Activated T-cell treated with anti-CD3 and anti-CD28 coated beads for 24 hours (primary cell): Measurements from ENCODE around the gene HYAL1.

Experiments
- DNase-seq: peaks from one replicate; pipeline ENCODE4 v3.0.0-alpha.2; 2020; ENCODE audit warnings: low read depth

The HYAL1 gene, protein sequence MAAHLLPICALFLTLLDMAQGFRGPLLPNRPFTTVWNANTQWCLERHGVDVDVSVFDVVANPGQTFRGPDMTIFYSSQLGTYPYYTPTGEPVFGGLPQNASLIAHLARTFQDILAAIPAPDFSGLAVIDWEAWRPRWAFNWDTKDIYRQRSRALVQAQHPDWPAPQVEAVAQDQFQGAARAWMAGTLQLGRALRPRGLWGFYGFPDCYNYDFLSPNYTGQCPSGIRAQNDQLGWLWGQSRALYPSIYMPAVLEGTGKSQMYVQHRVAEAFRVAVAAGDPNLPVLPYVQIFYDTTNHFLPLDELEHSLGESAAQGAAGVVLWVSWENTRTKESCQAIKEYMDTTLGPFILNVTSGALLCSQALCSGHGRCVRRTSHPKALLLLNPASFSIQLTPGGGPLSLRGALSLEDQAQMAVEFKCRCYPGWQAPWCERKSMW

DNA sequence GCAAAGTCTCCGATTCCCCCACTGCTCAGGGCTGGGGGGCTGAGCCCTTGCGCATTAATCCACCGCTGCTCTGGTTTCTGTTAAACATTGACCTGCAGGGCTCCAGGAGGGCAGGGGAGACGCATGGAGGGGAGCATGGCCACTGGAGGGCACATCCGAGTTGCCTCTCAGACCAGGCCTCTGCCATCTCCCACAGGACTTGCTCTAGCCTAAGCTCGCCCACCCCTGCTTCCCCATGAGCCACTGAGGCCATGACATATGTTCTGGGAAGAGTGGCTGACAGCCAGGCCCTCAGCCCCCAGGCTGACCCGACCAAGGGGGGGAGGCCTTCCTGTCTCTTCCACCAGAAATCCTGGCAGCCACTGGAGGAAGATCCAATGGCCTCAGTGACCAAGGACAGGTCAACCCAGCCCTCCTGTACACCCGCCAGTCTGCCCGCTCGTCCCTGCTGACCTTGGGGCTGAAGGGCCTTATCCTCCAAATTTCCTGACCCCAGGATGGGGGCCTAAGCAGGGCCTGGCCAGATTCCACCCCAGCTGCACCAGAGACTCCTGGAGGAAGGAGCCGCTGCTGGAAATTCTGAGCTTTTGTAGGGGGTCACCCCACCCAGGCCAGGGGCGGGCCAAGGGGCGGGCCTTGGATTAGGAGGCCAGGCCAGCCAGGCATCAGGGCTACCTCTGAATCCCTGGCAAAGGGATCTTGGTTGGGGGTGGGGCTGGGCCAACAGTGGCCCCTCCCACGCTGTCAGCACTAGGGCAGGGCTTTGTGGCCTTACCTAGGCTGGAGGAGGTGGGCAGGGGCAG, at the start of gene HYAL1:
Gene HYAL1, minus strand, starts transcription at position 562 of the 803 bp plus-strand sequence. CDS start 618 bp downstream, outside the sequence.
- no peak for DNase-seq

DNA sequence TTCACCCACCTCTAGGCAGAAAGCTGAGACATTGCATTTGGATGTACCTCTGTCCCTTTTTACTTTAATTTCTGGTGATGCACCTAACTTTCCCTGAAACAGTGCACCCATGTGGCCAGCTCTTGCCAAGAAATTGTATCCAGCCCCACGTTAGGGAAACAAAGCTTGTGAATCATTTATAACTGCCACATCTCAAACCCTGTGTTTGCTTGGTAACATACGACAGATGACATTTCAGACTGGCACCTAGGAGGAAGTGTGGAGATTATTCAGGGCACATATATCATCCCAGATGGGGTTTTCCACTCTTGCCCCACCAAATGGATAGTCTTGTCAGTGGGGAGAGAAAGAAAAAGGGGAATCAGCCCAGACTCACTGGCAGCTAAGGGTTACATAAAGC, 49.4 kb upstream of the HYAL1 start:
- no peak for DNase-seq

DNA sequence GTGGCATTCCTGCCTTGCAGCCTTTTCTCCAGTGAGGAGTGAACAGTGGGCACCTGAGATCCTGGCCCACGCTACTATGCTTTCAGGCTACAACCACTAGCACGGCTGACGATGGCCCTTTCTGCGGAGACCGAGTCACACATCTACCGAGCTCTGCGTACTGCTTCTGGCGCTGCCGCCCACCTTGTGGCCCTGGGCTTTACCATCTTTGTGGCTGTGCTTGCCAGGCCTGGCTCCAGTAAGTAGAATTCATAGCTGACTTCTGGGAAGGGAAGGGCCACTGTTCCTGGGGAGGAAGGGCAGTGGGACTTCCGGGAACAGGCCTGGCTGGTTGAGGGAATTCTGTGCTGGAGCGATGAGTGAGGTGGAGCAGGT, 47.9 kb upstream of the HYAL1 start:
- no peak for DNase-seq

DNA sequence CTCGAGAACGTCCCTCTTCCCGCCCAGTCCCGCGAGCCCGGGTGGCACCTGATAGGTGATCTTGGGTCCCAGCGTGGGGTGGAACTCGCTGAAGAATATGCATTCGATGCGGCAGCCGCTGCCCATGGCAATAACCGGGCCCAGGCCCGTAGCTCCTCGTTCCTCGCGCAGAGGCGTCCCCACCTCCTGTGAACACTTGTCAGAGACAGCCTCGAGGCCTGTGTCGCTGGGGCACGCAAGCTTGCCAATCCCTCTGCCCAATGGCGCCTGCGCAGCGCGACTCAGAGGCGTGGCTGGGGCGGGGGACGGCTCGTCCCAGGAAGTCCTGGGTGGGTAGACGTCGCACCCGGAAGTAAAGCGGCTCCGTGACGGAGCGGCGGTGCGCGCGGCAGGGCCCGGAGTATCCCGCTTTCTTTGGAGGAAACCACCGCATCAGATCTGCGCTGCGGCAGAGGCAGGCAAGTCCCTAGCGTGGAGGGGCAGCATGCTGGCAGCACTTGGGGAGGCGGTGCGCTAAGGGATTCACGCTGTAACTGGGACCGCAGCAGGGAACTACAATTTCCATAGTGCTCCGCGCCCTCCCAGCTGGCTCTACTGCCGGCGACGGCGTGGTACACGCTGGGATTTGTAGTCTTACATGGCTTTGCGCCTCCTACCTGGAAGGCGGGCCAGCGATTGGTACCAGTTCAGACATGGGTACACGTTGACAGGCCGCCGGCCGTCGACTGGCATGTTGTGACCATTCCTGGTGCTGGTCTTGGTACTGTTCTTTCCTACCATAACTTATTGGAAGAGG, 47.4 kb upstream of the HYAL1 start, which contains the start of the genes CYB561D2 and NPRL2:
Gene CYB561D2, plus strand, starts transcription at position 336 of the 796 bp plus-strand sequence. CDS start 572 bp downstream, outside the sequence.
Gene NPRL2, minus strand, starts transcription at position 249 of the 796 bp plus-strand sequence. Its CDS starts 123 bp downstream, at position 126.
- peak; percentile 99 for DNase-seq

DNA sequence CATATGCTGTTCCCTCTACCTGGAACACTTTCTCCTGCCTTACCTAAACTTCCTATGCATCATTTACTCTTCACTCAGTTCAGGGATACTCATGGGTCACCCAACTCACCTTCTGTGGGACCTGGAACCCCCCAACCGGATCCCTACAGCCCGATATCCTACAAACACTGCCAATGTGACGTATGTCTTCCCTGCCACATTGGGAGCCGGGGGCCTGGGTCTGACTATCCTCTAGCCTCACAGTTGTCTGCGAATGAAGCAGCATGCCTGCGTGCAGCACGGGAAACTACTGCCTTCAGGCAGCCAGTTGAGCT, 46.8 kb upstream of the HYAL1 start:
- DNase-seq: no peak

DNA sequence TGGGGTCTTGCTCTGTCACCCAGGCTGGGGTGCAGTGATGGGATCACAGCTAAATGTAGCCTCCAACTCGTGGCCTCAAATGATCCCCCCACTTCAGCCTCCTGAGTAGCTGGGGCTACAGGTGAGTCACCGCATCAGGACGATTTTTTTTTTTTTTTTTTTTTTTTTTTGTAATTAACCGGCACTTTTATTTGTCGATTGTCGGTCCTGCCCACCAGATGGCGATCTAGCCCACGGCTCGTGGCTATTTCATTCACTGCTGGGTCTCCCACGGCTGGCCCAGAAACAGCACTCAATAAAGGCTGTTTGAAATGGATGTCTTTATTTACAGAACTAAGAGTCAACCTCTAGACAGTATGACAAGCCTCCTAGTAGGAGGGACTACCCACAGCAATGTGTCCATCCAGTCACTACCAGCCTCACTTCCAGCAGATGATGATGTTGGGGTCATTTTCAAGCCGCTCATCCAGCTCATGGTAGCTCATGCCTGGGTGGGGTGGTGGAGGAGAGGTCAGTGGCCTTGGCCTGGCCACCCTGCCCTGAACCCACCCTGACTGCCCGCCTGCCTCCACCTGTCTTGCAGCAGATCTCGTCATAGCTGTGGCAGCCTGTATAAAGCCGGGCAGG, 43.9 kb upstream of the HYAL1 start:
- peak; percentile 61 for DNase-seq

DNA sequence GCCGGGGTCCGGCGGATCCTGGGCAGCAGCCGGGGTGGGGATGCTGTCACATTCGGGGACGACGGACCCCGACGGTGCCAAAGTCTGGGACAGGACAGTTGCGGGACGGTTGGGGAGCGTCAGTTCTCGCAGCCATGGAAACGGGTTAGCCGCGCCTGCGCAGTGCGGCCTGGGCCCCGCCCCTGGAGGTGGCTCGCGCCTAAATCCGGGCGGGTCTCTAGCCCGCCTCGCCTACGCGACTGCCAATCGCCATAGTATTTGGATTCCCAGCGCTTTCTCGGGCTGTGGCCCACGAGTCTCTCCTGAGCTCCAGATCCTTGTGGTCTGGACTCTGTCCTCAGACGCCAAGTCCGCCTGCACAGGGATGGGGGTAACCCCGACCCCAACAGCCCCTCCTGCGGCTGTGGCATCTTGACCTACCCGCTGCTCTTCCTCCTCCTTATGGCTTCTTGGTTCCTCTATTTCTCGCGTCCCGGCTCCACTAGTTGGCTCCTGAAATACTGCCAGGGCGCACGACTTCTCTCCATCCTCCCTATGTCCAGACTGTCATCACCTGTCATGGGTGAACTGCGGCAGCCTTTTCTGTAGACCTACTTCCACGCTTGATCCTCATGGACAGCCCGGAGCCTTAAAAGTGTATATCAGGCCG, 42.3 kb upstream of the HYAL1 start, which contains the start of gene ZMYND10:
Gene ZMYND10, minus strand, starts transcription at position 147 of the 649 bp plus-strand sequence. CDS start 153 bp downstream, outside the sequence.
- peak; percentile 60 for DNase-seq

DNA sequence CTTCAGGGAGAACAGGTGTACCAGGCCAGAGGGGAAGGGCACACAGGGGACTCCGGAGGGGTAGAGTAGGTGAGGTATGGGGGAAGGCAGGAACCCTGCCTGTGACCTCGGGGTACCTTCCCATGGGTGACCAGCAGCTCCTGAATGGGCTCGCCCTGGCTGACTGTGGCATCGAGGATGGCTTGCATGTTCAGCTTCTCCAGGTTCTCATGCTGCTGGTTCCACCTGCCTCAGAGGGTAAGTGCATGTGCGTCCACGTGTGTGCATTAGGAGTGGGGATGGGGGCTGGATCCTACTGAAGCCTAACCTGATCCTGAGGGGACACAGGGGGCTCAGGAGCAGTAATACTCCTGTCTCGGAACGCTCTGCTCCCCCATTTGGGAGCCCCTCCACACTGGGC, 41.6 kb upstream of the HYAL1 start:
- DNase-seq: no peak

DNA sequence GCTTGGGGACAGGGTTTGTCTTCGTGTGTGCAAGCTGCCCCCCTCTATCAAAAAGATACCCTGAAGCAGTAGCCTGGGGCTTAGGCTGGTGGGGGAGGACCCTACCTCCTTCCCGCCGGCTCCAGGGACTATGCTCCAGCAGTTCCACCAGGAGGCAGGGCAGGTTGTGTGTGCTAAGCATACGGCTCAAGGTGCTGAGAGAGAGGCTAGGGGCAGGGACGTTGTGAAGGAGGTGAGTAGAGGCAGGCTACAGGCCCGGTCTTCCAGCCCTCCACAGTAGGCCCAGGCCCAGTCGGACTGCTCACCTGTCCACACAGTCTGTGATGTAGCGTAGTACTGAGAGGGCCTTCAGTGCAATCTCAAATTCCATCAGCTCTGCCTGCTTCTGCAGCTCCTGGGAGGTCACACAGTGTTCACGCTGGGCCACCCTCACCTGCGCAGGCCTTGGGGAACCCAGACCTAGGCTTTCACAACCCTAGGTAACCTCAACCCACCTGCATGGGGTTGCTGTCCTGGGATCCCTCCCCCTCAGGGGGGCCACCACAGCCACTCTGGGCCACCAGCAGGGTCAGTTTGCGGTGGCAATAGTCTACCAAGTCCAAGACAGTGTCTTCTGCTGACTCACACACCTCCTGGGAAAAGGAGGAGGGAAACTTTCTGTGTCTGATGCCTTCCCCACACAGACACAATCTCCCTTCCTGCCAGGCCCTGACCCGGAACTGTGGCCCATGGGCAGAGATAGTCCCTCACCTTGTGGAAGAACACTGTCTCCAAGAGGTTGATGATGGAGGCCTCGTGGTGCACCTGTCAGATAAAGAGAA, 39.6 kb upstream of the HYAL1 start:
- no peak for DNase-seq

DNA sequence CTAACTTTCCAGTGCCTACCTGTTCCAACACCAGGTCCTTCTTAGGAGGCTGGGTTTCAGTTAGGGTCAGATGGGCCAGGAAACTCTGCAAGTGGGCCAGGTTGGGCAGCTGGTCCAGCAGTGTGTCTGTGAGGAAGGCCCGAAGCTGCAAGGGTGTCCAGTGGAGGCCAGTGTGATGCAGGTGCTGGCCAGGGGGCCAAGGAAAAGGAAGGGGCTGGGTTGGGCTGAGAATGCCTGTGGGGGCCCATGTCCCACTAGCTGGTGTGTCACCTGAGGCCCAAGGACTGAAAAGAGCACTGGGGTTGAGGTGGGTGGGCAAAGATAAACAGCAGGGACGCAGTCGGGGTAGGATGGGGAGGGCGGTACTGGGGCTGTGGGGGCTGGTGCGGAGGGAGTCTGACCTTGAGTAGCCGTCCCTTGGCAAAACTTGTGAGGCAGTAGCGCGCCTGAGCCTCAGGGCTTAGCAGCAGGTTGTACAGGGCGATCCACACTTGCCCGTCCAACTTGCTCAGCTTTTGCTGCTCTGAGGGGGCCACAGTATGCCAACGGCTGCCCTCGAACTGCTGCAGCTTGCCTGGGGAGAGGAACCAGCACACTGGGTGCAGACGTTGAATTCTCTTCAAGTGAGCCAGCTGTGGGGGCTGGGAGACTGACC, 38.7 kb upstream of the HYAL1 start:
- no peak for DNase-seq

DNA sequence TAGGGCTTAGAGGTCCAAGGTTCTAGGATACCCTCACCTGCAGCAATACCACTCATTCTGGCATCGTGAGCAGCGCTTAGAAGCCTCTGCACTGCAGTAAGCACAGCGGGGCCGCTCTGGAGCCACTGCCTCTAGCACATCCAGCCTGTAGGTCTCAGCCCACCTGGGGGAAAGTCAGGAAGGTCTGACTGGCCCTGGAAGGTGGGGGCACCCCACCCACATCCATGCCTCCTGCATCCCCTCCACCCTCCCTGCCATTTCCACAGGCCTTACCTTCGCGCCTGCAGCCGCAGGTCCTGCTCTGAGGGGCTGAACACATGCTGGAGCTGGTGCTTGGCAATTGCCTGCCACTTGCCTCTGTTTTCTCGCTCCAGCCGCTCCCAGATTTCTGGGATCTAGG, 38.2 kb upstream of the HYAL1 start:
- DNase-seq: no peak

DNA sequence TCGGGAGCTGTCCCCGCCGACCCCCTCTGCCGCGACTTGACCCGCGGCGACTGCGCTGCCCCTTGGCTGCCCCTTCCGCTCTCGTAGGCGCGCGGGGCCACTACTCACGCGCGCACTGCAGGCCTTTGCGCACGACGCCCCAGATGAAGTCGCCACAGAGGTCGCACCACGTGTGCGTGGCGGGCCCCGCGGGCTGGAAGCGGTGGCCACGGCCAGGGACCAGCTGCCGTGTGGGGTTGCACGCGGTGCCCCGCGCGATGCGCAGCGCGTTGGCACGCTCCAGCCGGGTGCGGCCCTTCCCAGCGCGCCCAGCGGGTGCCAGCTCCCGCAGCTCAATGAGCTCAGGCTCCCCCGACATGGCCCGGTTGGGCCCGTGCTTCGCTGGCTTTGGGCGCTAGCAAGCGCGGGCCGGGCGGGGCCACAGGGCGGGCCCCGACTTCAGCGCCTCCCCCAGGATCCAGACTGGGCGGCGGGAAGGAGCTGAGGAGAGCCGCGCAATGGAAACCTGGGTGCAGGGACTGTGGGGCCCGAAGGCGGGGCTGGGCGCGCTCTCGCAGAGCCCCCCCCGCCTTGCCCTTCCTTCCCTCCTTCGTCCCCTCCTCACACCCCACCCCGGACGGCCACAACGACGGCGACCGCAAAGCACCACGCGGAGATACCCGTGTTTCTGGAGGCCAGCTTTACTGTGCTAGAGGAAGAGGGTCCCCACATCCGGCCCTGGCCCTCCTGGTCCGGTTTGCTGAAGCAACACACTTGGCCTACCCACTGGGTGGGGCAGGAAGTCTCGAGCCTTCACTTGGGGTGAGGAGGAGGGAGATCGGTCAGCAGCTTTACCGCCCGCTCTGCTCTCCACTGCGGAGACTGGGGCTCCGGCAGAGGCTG, 37.3 kb upstream of the HYAL1 start, which contains the start of gene RASSF1:
Gene RASSF1, minus strand, starts transcription at position 389 of the 882 bp plus-strand sequence. Its CDS starts 31 bp downstream, at position 358.
- peak; percentile 67 for DNase-seq

DNA sequence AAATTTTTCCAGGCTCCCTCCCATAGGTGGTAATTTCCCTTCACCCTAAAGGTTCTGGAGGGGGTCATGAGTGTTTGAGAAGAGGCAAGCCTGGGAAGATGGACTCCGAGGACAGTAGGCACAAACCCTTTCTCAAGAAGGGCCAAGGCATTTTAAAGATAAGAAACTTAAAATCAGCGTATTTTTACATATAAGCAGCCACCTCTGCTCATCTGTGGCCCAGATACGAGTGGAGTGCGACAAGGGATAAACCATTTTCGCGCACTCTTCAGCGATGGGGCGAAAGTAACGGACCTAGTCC, 36.7 kb upstream of the HYAL1 start:
- no peak for DNase-seq

DNA sequence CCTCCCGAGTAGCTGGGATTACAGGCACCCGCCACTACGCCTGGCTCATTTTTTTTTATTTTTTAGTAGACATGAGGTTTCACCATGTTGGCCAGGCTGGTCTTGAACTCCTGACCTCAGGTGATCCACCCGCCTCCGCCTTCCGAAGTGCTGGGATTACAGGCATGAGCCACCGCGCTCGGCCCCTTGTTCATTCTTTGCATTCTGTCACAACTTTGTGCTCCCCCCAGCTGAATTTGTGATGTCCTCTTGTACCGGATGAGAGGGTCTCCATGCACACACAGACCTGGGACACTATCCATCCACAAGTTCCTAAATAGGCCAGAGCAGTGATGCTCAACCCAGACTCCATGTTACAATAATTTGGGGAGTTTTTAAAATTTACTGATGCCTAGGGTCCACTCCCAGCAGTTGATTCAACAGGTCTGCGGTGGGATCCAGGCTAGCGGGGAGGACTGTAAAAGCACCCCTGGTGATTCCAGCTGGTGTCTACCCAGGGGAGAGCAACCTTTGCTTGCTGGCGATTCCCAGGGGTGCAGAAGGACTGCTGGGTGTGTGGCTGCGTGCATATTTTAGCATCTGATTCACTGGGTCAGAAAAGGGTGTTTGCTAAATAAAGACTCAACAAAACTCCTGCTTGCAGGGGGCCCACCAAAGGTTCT, 36.2 kb upstream of the HYAL1 start:
- no peak for DNase-seq

DNA sequence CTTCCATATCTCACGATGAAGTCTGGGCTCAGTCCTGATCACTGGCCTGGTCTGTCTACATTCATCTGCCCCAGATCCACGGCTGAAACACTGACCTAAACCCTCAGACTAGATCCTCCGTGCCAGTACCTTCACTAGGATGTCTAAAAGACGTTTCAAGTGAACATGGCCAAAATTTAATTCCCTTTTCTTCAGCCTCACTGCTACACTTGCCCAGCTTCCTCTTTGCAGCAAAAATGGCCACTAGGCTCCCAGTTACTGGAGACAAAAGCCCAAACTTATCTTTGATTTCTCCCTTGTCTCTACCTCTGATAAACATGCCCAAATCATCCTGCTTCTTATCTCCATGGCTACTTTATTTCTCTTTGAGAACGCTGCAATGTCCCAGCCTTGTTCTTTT, 35.6 kb upstream of the HYAL1 start:
- DNase-seq: no peak

DNA sequence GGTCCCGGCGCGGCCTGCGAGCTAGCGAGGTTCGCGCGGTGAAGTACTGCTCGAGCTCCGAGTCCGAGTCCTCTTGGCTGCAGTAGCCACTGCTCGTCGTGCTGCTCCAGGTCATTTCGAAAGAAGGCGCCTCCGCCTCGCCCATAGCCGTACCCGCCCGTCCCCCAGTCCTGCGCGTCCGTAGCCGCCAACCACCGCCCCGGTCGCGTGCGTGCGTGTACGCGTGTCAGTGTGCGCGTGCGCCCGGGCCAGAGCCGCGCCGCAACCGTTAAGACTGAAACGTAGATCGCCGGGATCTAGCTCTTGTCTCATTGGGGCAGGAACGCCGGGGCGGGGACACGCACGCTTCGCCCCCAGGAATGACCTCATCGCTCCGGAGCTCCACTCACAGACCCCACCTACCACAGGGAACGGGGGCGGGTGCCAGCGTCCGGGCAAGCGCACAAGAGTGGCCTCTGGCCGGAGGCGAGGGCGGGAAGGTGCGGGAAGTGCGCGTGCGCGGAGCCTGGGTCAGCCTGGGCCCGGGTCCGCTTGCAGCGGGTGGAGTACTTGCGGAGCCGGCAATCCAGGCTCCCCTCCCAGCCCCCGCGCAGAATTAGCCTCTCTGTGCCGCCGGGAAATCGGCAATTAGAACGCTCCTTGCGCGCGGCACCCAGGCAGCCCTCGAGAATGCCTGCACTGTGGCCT, 33.9 kb upstream of the HYAL1 start:
- DNase-seq: peak; percentile 94

DNA sequence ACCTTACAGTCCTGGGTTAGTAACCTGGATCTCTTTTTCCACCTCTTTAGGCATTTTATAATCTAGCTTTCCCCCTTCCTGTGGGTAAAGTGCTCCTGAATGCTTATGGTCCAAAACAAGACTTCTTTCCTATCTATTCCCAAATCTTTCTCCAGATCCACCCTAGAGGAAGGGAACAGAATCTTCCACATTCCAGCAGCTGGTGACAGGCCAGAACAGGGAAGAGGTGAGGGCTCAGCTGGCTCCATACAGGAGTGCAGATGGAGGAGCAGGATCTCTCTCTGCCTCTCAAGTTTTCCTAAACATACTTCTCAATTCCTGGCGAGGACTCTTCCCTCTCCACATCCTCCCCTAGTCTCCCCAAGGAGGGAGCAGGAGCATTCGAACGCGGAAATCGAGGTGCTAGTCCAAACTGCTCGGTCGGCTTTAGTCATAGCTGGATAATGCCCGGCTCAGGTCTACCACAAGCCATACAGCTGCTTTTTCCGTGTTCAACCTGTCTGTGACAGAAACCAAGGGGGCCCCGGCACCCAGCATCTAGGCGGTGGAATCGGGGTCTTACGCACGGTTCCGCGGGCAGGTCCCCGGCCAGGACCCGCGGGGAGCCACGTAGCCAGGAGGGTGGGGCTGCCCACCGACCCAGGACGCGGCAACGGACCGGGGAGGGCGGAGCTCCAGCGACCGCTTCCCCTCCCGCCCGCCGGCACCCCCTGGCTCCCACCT, 33.2 kb upstream of the HYAL1 start:
- DNase-seq: no peak
